ENCODE measurements around the gene CLEC6A.

DNA sequence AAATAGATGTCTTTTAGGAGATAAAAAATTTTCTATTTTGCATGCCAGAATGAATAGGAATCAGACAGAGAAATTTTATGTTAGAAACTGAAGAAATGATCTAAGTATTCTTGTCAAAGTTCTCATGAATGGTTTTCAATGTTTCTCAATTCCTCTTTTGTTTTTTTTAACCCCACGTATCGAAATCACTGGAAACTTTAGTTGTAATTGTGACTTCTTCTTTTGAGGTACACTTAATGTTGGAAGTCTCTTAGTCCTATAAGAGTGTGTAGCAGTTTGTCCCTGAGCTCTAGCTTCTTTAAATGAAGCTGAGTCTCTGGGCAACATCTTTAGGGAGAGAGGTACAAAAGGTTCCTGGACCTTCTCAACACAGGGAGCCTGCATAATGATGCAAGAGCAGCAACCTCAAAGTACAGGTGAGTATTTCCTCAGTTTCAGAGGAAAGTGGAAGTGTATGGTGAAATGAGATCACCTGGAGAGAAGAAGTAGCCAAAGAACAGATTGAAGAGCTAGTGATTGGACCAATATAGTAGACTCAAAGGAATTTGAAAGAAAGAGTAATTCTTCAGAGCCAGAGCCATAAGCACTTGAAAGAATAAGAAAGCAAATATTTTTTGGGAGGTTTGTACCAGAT lies at the start of gene CLEC6A:
- TF ChIP-seq POLR2A (IDR thresholded peaks at IDR 0.05) (no peak), POLR2AphosphoS5 (IDR thresholded peaks at IDR 0.05) (no peak)
- TF ChIP-seq, protein P1, sequence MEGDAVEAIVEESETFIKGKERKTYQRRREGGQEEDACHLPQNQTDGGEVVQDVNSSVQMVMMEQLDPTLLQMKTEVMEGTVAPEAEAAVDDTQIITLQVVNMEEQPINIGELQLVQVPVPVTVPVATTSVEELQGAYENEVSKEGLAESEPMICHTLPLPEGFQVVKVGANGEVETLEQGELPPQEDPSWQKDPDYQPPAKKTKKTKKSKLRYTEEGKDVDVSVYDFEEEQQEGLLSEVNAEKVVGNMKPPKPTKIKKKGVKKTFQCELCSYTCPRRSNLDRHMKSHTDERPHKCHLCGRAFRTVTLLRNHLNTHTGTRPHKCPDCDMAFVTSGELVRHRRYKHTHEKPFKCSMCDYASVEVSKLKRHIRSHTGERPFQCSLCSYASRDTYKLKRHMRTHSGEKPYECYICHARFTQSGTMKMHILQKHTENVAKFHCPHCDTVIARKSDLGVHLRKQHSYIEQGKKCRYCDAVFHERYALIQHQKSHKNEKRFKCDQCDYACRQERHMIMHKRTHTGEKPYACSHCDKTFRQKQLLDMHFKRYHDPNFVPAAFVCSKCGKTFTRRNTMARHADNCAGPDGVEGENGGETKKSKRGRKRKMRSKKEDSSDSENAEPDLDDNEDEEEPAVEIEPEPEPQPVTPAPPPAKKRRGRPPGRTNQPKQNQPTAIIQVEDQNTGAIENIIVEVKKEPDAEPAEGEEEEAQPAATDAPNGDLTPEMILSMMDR (IDR thresholded peaks at IDR 0.05) = no peak

Measured in prostate gland (tissue), 2 donors.